Stimulated activated naive B cell treated with anti-CD40 and anti-IgM and Interleukin-4, amounts not matched to agents 10 μg/mL and 1 μg/mL and 100 μg/mL, for 72 hours (primary cell): ENCODE results near the gene VEGFB.

Experiments used
- ATAC-seq, 2 donors: fragments of 150-1000 bp; cut with Tn5 transposase; replicated peaks; 2 replicates each; pipeline ENCODE4 v1.10.0; 2021; ENCODE audit warnings: moderate library complexity in 1 of 2
- DNase-seq: peaks from one replicate; pipeline ENCODE4 v3.0.0; 2021
- H3K27ac Mint-ChIP-seq: one replicate; pipeline ENCODE4 v1.8.0; 2022; ENCODE audit warnings: mild to moderate bottlenecking, mixed read lengths
- H3K27me3 Mint-ChIP-seq, 2 donors: one replicate each; pipeline ENCODE4 v1.8.0; 2022; ENCODE audit warnings: mixed read lengths in 2 of 2
- H3K36me3 Mint-ChIP-seq, 2 donors: one replicate each; pipeline ENCODE4 v1.8.0; 2022; ENCODE audit warnings: mixed read lengths in 2 of 2, mild to moderate bottlenecking in 1 of 2
- H3K4me1 Mint-ChIP-seq, 2 donors: one replicate each; pipeline ENCODE4 v1.8.0; 2022; ENCODE audit warnings: mixed read lengths in 2 of 2, mild to moderate bottlenecking in 1 of 2
- H3K4me3 Mint-ChIP-seq, 2 donors: one replicate each; pipeline ENCODE4 v1.8.0; 2022; ENCODE audit warnings: mild to moderate bottlenecking in 2 of 2, mixed read lengths in 2 of 2, moderate library complexity in 1 of 2
- H3K9me3 Mint-ChIP-seq, 2 donors: one replicate each; pipeline ENCODE4 v1.8.0; 2022; ENCODE audit warnings: mixed read lengths in 2 of 2, mild to moderate bottlenecking in 1 of 2

The VEGFB gene

GRCh38 chr11:64206457-64207255, 27.7 kb upstream of the VEGFB start, which contains the start of gene FERMT3:
Gene FERMT3 (plus strand): TSS chr11:64206721. CDS start chr11:64207365, 644 bp downstream.
- DNase-seq (peak; percentile 79), ATAC-seq (peak; percentile 69 to 70)
- Mint-ChIP-seq H3K4me3 (peak within 1 kb of the TSS; percentile 92 to 95), H3K36me3 (peaks cover 63 to 82% of the 10 kb centered on the region in 2 donors), H3K27me3 (no peaks in the 10 kb centered on the region), H3K4me1 (peaks cover 45 to 81% of the 10 kb centered on the region in 2 donors), H3K9me3 (no peaks in the 10 kb centered on the region), H3K27ac (peak within 1 kb of the TSS; percentile 98)

GRCh38 chr11:64207256-64208085, 26.9 kb upstream of the VEGFB start:
- H3K27me3 Mint-ChIP-seq, result no peaks in the 10 kb centered on the region
- ATAC-seq (peak; percentile 75 to 81), DNase-seq (peak; percentile 77)
- H3K36me3 Mint-ChIP-seq, result peaks cover 71 to 85% of the 10 kb centered on the region in 2 donors
- no peaks in the 10 kb centered on the region for H3K9me3 Mint-ChIP-seq
- peaks cover 53 to 88% of the 10 kb centered on the region in 2 donors for H3K4me1 Mint-ChIP-seq
- peak overlapping the region; percentile 98 for H3K27ac Mint-ChIP-seq
- H3K4me3 Mint-ChIP-seq, result peak overlapping the region; percentile 92 to 95

- ATAC-seq, result peak in 1 of 2 donors; percentile 8
- Mint-ChIP-seq H3K9me3 (no peaks in the 10 kb centered on the region), H3K4me3 (peak overlapping the region; percentile 92 to 95), H3K27ac (peak overlapping the region; percentile 98), H3K4me1 (peaks cover 53 to 92% of the 10 kb centered on the region in 2 donors), H3K27me3 (no peaks in the 10 kb centered on the region), H3K36me3 (peaks cover 71 to 84% of the 10 kb centered on the region in 2 donors)
- no peak for DNase-seq
These were observed 26.1 kb upstream of the VEGFB start for GRCh38 chr11:64208086-64208795.

- no peaks in the 10 kb centered on the region for H3K27me3 Mint-ChIP-seq
- no peaks in the 10 kb centered on the region for H3K9me3 Mint-ChIP-seq
- H3K4me3 Mint-ChIP-seq, result peak overlapping the region; percentile 92 to 95
- peaks cover 52 to 92% of the 10 kb centered on the region in 2 donors for H3K4me1 Mint-ChIP-seq
- ATAC-seq, result no peak
- peaks cover 69 to 82% of the 10 kb centered on the region in 2 donors for H3K36me3 Mint-ChIP-seq
- H3K27ac Mint-ChIP-seq, result peak overlapping the region; percentile 98
- no peak for DNase-seq
These were observed 25.4 kb upstream of the VEGFB start for GRCh38 chr11:64208796-64209562.

- Mint-ChIP-seq H3K36me3 (peaks cover 69 to 82% of the 10 kb centered on the region in 2 donors), H3K4me3 (peak overlapping the region; percentile 92 to 95), H3K4me1 (peaks cover 48 to 92% of the 10 kb centered on the region in 2 donors), H3K27ac (peak overlapping the region; percentile 98), H3K27me3 (no peaks in the 10 kb centered on the region), H3K9me3 (no peaks in the 10 kb centered on the region)
- DNase-seq, result no peak
- no peak for ATAC-seq
These were observed 24.9 kb upstream of the VEGFB start for GRCh38 chr11:64209563-64209843.

DNA sequence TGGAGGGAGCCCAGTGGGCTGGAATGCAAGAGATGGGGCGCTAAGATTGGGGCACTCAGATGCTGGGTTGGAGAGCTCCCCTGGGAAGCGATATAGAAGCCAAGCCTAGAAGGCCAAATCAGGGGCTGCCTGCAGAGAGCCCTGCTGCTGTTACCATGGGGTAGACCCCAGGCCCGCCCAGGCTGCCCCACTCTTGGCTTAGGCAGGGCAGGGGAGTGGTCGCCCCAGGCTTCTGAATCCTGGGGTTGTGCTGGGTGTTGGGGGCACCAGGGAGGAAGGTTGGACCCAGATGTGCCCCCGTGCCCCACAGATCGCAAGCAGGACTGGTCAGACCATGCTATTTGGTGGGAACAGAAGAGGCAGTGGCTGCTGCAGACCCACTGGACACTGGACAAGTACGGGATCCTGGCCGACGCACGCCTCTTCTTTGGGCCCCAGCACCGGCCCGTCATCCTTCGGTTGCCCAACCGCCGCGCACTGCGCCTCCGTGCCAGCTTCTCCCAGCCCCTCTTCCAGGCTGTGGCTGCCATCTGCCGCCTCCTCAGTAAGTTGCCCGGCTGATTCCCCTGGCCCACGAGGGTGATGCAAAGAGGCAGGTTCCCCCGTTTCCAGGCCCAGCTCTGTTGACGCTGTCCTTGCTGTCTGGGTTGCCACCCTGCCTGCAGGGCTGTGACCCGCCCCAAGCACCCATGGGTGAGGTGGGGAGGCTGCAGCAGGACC, 23.9 kb upstream of the VEGFB start:
- no peak for DNase-seq
- ATAC-seq, result no peak
- Mint-ChIP-seq H3K27me3 (no peaks in the 10 kb centered on the region), H3K4me1 (peaks cover 48 to 92% of the 10 kb centered on the region in 2 donors), H3K27ac (peak overlapping the region; percentile 71), H3K9me3 (no peaks in the 10 kb centered on the region), H3K4me3 (peak overlapping the region; percentile 53 to 57), H3K36me3 (peaks cover 72 to 88% of the 10 kb centered on the region in 2 donors)

GRCh38 chr11:64211181-64211872, 23.1 kb upstream of the VEGFB start:
- no peaks in the 10 kb centered on the region for H3K27me3 Mint-ChIP-seq
- H3K27ac Mint-ChIP-seq, result peak overlapping the region; percentile 39
- H3K36me3 Mint-ChIP-seq, result peaks cover 69 to 83% of the 10 kb centered on the region in 2 donors
- peaks cover 42 to 87% of the 10 kb centered on the region in 2 donors for H3K4me1 Mint-ChIP-seq
- DNase-seq (no peak), ATAC-seq (no peak)
- no peaks in the 10 kb centered on the region for H3K9me3 Mint-ChIP-seq
- peak overlapping the region in 1 of 2 donors; percentile 11 for H3K4me3 Mint-ChIP-seq

DNA sequence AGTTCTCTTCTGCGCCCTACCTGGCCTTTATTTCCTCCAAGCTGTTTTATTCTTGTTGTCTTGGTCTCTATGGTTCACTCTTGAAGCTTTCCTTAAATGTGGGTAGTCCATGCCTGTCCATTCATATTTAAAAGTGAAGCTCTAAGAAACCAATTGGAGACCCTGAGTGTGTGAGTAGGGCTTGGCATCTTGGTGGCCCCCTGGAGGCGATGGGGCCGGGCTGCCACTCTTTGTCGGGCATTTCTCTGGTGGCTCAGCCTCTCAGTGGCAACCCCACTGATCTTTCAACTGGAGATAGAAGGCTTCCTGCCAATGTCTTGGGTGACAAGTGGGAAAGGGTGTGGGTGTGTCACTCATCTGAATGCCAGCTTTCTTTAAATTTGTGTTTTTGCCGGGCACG, 17.5 kb upstream of the VEGFB start:
- no peak for ATAC-seq

GRCh38 chr11:64218628-64219353, 15.6 kb upstream of the VEGFB start:
- Mint-ChIP-seq H3K9me3 (no peaks in the 10 kb centered on the region), H3K27me3 (no peaks in the 10 kb centered on the region), H3K4me1 (peaks cover 15 to 30% of the 10 kb centered on the region in 2 donors), H3K27ac (peak overlapping the region; percentile 92), H3K4me3 (no peak overlapping the region), H3K36me3 (peaks cover 49 to 58% of the 10 kb centered on the region in 2 donors)
- ATAC-seq (no peak), DNase-seq (no peak)

More for the DNA sequence above, 17.5 kb upstream of the VEGFB start:
- no peak for DNase-seq
- H3K9me3 Mint-ChIP-seq, result no peaks in the 10 kb centered on the region
- H3K27me3 Mint-ChIP-seq, result no peaks in the 10 kb centered on the region
- H3K4me1 Mint-ChIP-seq, result peaks cover 23 to 44% of the 10 kb centered on the region in 2 donors
- H3K27ac Mint-ChIP-seq, result peak overlapping the region; percentile 14
- peaks cover 55 to 64% of the 10 kb centered on the region in 2 donors for H3K36me3 Mint-ChIP-seq
- no peak overlapping the region for H3K4me3 Mint-ChIP-seq

DNA sequence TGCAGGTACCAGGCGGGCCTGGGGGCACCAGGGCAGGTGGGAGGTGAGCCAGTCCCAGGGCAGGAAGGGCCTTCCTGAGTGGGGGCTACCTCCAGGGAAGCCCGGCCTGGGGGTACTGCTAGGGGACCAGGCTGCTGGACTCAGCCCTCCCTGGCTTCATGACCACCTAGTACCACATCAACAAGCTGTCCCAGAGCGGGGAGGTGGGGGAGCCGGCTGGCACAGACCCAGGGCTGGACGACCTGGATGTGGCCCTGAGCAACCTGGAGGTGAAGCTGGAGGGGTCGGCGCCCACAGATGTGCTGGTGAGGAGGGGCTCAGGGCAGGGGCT, 15.1 kb upstream of the VEGFB start:
- ATAC-seq (no peak), DNase-seq (no peak)
- H3K27me3 Mint-ChIP-seq, result no peaks in the 10 kb centered on the region
- peak overlapping the region; percentile 92 for H3K27ac Mint-ChIP-seq
- peaks cover 47 to 58% of the 10 kb centered on the region in 2 donors for H3K36me3 Mint-ChIP-seq
- H3K4me3 Mint-ChIP-seq, result no peak overlapping the region
- peaks cover 19 to 30% of the 10 kb centered on the region in 2 donors for H3K4me1 Mint-ChIP-seq
- H3K9me3 Mint-ChIP-seq, result no peaks in the 10 kb centered on the region

DNA sequence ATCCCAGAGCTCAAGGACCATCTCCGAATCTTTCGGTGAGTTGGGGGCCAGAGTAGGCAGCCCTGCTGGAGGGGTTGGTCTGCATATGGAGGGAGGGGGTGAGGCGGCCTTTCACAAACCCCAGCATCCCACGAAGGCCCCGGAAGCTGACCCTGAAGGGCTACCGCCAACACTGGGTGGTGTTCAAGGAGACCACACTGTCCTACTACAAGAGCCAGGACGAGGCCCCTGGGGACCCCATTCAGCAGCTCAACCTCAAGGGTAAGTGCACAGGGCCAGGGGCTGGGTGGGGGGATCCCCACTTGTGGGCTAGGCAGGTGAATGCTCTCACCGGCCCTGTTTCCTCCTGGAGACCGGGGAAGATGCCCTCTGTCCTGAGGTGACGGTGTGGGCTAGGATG, 14.6 kb upstream of the VEGFB start:
- peaks cover 18 to 30% of the 10 kb centered on the region in 2 donors for H3K4me1 Mint-ChIP-seq
- no peak overlapping the region for H3K27ac Mint-ChIP-seq
- no peak overlapping the region for H3K4me3 Mint-ChIP-seq
- no peaks in the 10 kb centered on the region for H3K27me3 Mint-ChIP-seq
- no peaks in the 10 kb centered on the region for H3K9me3 Mint-ChIP-seq
- ATAC-seq, result no peak
- no peak for DNase-seq
- peaks cover 46 to 55% of the 10 kb centered on the region in 2 donors for H3K36me3 Mint-ChIP-seq

- H3K36me3 Mint-ChIP-seq, result peaks cover 45 to 54% of the 10 kb centered on the region in 2 donors
These were observed 14.1 kb upstream of the VEGFB start for GRCh38 chr11:64220271-64220670.

More at GRCh38 chr11:64220271-64220670, 14.1 kb upstream of the VEGFB start:
- Mint-ChIP-seq H3K27me3 (no peaks in the 10 kb centered on the region), H3K4me1 (peaks cover 18 to 30% of the 10 kb centered on the region in 2 donors), H3K9me3 (no peaks in the 10 kb centered on the region), H3K27ac (no peak overlapping the region), H3K4me3 (no peak overlapping the region)
- ATAC-seq, result no peak
- DNase-seq, result no peak
